Cardiac muscle cell (in vitro differentiated cells and primary cell): Measurements from ENCODE around the gene IL13RA2. TPM values are rescaled to one million over a fixed set of nuclear protein-coding genes. Genes with fewer than 3 reads are reported as not detected.
A peak's percentile ranks its signal among the peaks of the same experiment; 100 is the strongest.

Source experiments
- DNase-seq, 2 donors: peaks; one replicate each; pipeline versions ENCODE4 v3.0.0 to v3.0.0-alpha.2; 2010 to 2017; ENCODE audit warnings: low read depth in 1 of 2, low spot score in 1 of 2
- H3K27ac ChIP-seq: fragments of 200-600 bp; sonication (generic); 2 replicates; pipeline ENCODE4 v1.5.1; 2016
- H3K27me3 ChIP-seq: fragments of 200-600 bp; sonication (generic); 2 replicates; pipeline ENCODE4 v1.6.0; 2016; ENCODE audit warnings: control low read depth
- H3K36me3 ChIP-seq: fragments of 200-600 bp; sonication (generic); 2 replicates; pipeline ENCODE4 v1.5.1; 2016; ENCODE audit warnings: control low read depth
- H3K4me1 ChIP-seq: fragments of 200-600 bp; sonication (generic); 2 replicates; pipeline ENCODE4 v1.8.1; 2017; ENCODE audit warnings: low read depth, mild to moderate bottlenecking, mixed run types
- H3K4me3 ChIP-seq: fragments of 200-600 bp; sonication (generic); 2 replicates; pipeline ENCODE4 v1.5.1; 2016; ENCODE audit warnings: mild to moderate bottlenecking
- H3K9me3 ChIP-seq: fragments of 200-600 bp; sonication (generic); 2 replicates; pipeline ENCODE4 v1.5.1; 2017; ENCODE audit warnings: low read depth, mild to moderate bottlenecking, control low read depth
- CTCF ChIP-seq: IDR thresholded peaks from 2 replicates; pipeline ENCODE4 v1.5.1; 2012; ENCODE audit warnings: low read depth, mild to moderate bottlenecking, low read length
- polyA plus RNA-seq: library from polyadenylated mRNA; unstranded; fragments of >200 nt; fragmentation: Nextera tagmentation; extraction: Ambion mirVana; gene quantifications from 2 replicates; pipeline ENCODE4 v1.2.1, GENCODE V29; 2016
- total RNA-seq: library from RNA; depleted of rRNA; stranded (reverse); fragments of >200 nt; gene quantifications from 2 replicates; pipeline ENCODE4 v1.2.3, GENCODE V29; 2016

The IL13RA2 gene
- not detected in 2 replicates for total RNA-seq
- polyA plus RNA-seq, result not detected in 2 replicates

GRCh38 chrX:115017455-115017854 lies at the start of gene IL13RA2:
TSS of gene IL13RA2 (minus strand) at chrX:115017616. CDS start at chrX:115017269, 347 bp downstream.
- no peaks in the 10 kb centered on the region for H3K27me3 ChIP-seq
- no peaks in the 10 kb centered on the region for H3K36me3 ChIP-seq
- H3K9me3 ChIP-seq, result no peaks in the 10 kb centered on the region
- H3K4me3 ChIP-seq, result no peak within 1 kb of the TSS
- no peaks in the 10 kb centered on the region for H3K4me1 ChIP-seq
- DNase-seq, result no peak
- no peak within 1 kb of the TSS for H3K27ac ChIP-seq
- no peak for TF ChIP-seq CTCF

- Histone ChIP-seq H3K36me3 (no peaks in the 10 kb centered on the region), H3K27me3 (no peaks in the 10 kb centered on the region), H3K4me3 (no peak overlapping the region), H3K9me3 (no peaks in the 10 kb centered on the region), H3K27ac (no peak overlapping the region), H3K4me1 (no peaks in the 10 kb centered on the region)
- no peak for TF ChIP-seq CTCF
- no peak for DNase-seq
Measured at GRCh38 chrX:115065304-115065703, 47.9 kb upstream of the IL13RA2 start.

GRCh38 chrX:115060013-115060412 lies 42.6 kb upstream of the IL13RA2 start:
- DNase-seq, result peak in 1 of 2 donors; percentile 26
- Histone ChIP-seq H3K27ac (no peak overlapping the region), H3K27me3 (no peaks in the 10 kb centered on the region), H3K4me1 (no peaks in the 10 kb centered on the region), H3K36me3 (no peaks in the 10 kb centered on the region), H3K9me3 (no peaks in the 10 kb centered on the region), H3K4me3 (no peak overlapping the region)
- TF ChIP-seq CTCF, result no peak

- no peak for TF ChIP-seq CTCF
- Histone ChIP-seq H3K4me1 (no peaks in the 10 kb centered on the region), H3K27ac (no peak overlapping the region), H3K4me3 (no peak overlapping the region), H3K9me3 (no peaks in the 10 kb centered on the region), H3K27me3 (no peaks in the 10 kb centered on the region), H3K36me3 (no peaks in the 10 kb centered on the region)
- peak in 1 of 2 donors; percentile 93 for DNase-seq
Measured at GRCh38 chrX:115058276-115058675, 40.9 kb upstream of the IL13RA2 start.

GRCh38 chrX:115054876-115055275 lies 37.5 kb upstream of the IL13RA2 start:
- Histone ChIP-seq H3K9me3 (no peaks in the 10 kb centered on the region), H3K36me3 (no peaks in the 10 kb centered on the region), H3K27ac (no peak overlapping the region), H3K4me1 (no peaks in the 10 kb centered on the region), H3K4me3 (no peak overlapping the region), H3K27me3 (no peaks in the 10 kb centered on the region)
- TF ChIP-seq CTCF, result no peak
- DNase-seq, result no peak

- no peaks in the 10 kb centered on the region for H3K27me3 ChIP-seq
- TF ChIP-seq CTCF, result no peak
- no peaks in the 10 kb centered on the region for H3K4me1 ChIP-seq
- no peak overlapping the region for H3K27ac ChIP-seq
- no peak overlapping the region for H3K4me3 ChIP-seq
- no peaks in the 10 kb centered on the region for H3K9me3 ChIP-seq
- no peaks in the 10 kb centered on the region for H3K36me3 ChIP-seq
- DNase-seq, result no peak
Measured at GRCh38 chrX:115053223-115053622, 35.8 kb upstream of the IL13RA2 start.
